ENCODE measurements around the gene NVL.
"Not testable (repeated sequence)": the region's sequence is repeated elsewhere in the genome, so short reads cannot be mapped to it uniquely, and the experiment has no call there.

The NVL gene

GRCh38 chr1:224329842-224330753, at the start of gene NVL:
Gene NVL (minus strand): TSS chr1:224330172. CDS start chr1:224330127, 45 bp downstream.
- DNase-seq, result peak; percentile 90

DNA sequence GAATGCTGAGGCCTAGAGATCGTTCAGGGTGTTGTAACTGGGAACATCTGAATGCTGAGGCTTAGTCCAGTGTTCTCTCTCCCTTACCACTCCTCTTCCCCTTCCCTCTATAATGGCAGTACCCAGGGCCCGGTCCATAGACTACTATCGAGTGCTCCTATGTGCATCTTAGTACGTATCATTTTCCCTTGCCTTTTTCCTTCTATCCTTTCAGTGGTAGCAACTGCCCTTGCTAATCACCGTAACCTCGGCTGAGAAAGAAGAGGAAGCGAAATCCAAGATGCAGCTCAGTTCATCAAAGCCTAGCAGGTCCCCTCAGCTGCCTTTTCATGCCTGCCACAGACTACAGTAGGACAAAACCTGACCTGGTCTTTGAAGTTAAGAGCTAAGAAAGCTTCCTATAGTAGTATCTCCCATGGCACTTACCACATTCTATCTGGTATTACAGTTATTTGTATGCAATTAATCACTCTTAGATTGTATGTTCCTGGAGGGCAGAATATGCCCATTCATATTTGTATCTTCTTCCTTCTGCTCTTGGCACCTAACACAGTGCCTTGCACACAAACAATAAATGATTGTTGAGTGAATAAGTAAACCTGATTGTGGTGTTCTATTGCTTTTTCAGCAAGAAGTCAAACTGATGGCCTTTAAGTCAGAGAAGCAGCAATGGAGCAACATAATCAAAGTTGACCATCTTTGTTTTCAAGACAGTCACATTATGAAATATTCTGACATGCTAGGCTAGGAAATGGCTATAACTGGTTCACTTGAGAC, 49.1 kb upstream of the NVL start:
- DNase-seq, result no peak

DNA sequence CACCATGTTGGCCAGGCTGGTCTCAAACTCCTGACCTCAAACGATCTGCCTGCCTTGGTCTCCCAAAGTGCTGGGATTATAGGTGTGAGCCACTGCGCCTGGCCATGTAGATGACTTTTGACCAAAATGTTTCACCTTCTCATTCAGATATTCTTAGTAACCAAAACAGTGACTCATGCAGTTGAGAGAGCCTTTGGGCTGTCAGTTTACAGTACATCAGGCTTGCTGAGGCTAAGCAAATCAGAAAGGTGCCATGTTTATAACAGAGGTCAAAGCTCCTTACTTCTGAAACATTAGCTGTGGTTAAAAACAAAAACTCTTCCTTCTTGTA, 47.7 kb upstream of the NVL start:
- no peak for DNase-seq

- no peak for DNase-seq
Observed at GRCh38 chr1:224375059-224375458, 45.1 kb upstream of the NVL start.

GRCh38 chr1:224373008-224373590, 43.1 kb upstream of the NVL start:
- DNase-seq, result no peak

DNA sequence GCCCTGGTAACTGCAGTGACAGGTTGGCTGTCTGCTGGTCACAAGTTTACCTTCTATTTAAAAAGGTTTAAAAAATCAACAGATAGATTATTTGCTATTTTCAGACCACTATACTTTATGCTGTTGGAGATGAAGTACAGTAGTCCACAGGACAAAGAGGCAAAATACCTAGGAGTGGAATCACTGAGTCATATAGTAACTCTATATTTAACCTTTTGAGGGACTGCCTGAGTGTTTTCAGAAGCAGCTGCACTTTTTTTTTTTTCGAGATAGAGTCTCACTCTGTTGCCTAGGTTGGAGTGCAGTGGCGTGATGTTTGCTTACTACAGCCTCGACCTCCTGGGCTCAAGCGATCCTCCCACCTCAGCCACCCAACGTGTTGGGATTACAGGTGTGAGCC, 38.4 kb upstream of the NVL start:
- no peak for DNase-seq

- no peak for DNase-seq
Observed at GRCh38 chr1:224359207-224359606, 29.2 kb upstream of the NVL start.

DNA sequence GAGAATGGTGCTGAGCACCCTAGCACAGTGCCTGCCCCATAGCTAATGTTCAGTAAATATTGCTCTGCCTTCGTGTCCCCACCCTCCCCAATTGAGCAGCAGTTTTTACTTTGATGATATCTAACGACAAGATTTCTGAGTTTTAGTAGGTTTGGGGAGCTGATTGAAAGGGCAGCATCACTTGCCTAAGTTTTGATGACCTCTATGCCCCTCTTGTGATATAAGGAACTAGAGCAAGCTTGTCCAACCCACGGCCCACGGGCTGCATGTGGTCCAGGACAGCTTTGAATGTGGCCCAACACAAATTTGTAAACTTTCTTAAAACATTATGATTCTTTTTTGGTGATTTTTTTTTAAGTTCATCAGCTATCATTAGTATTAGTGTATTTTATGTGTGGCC, 28.3 kb upstream of the NVL start:
- no peak for DNase-seq

- DNase-seq, result peak; percentile 30
Observed at GRCh38 chr1:224357626-224358124, 27.7 kb upstream of the NVL start.

GRCh38 chr1:224356685-224357625, 27.0 kb upstream of the NVL start, which contains the start of gene CNIH4:
Gene CNIH4 (plus strand): TSS chr1:224356879. CDS start chr1:224356925, 46 bp downstream.
- peak; percentile 90 for DNase-seq

DNA sequence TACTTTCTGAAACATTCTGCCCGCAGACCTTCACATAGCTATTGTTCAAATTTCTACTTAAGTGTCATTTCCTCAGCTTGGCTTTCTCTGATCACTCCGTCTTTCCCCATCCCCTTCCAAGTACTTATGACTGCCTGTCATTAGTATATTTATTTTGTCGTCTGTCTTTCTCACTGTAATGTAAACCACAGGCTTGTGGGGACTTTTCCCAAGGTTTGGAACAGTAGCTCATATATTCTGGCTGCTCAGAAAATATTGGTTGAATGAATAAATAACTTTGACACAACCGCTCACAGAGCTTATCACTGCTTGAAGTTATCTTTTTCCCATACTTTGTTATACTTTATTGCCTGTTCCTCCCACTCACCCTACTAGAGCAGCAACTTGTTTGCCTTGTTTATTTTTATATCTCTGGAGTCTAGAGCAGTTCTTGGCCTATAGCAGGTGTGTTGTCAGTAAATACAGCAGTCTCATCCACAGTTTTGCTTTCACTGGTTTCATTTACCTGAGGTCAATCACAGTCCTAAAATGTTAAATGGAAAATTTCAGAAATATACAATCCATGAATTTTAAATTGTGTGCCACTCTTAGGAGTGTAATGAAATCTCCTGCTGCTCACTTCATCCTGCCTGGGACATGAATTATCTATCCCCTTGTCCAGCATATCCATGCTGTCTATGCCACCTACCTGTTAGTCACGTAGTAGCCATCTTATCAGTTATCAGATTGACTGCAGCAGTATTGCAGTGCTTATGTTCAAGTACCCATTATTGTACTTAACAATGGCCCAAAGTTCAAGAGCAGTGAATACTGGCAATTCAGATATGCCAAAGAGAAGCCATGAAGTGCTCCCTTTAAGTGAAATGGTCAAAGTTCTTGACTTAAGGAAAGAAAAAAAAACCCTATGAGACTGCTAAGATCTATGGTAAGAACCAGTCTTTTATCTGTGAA, 24.3 kb upstream of the NVL start:
- DNase-seq, result no peak

DNA sequence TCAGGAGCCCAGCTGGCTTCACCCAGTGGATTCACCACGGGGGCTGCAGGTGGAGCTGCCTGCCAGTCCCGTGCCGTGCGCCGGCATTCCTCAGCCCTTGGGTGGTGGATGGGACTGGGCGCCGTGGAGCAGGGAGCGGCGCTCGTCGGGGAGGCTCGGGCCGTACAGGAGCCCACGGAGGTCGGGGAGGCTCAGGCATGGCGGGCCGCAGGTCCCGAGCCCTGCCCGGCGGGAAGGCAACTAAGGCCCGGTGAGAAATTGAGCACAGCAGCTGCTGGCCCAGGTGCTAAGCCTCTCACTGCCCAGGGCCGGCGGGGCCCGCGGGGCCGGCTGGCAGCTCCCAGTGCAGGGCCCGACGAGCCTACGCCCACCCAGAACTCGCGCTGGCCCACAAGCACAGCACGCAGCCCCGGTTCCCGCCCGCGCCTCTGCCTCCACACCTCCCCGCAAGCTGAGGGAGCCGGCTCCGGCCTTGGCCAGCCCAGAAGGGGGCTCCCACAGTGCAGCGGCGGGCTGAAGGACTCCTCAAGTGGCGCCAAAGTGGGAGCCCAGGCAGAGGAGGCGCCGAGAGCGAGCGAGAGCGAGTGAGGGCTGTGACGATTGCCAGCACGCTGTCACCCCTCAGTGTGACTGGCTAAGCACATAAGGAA, 22.6 kb upstream of the NVL start:
- not testable (repeated sequence) for DNase-seq

GRCh38 chr1:224349716-224350115, 19.7 kb upstream of the NVL start:
- DNase-seq, result not testable (repeated sequence)

GRCh38 chr1:224348137-224348536, 18.2 kb upstream of the NVL start:
- no peak for DNase-seq

GRCh38 chr1:224343679-224344078, 13.7 kb upstream of the NVL start:
- DNase-seq, result no peak

GRCh38 chr1:224340453-224341384, 10.7 kb upstream of the NVL start:
- not testable (repeated sequence) for DNase-seq

GRCh38 chr1:224339442-224340033, 9.6 kb upstream of the NVL start:
- no peak for DNase-seq

DNA sequence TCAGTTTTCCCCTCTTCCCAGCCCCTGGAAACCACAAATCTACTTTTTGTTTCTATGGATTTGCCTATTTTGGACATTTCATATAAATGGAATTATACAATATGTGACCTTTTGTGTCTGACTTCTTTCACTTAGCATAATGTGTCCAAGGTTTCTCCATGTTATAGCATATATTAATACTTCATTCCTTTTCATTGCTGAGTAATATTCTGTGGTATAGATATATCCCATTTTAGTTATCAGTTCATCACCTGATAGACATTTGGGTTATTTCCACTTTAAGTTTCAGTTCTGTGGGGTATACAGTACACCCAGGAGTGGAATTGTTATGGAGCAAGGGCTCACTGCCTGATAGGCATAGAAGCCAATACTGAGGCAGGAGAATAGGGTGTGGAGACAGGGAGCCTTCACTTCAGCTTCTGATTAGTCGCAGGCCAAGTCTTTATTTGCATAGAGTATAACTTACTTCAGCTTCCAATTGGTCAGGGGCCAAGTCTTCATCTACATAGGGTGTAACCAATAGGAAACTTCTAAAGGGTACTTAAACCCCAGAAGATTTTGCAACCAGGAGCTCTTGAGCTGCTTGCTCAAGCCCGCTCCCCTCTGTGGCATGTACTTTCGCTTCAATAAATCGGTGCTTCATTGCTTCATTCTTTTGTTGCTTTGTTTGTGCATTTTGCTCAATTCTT, 8.3 kb upstream of the NVL start:
- DNase-seq, result no peak

Measured in NCI-H2227 treated with DMSO at 0.1 percent for 48 hours (cell line).